GM23338 (cell line): ENCODE measurements around the gene PTPRF.

ENCODE experiments used
- CREB1 ChIP-seq: fragments of 250-450 bp; sonication (Bioruptor Pico); IDR thresholded peaks from 2 replicates; pipeline ENCODE4 v1.5.0; 2020; ENCODE audit warnings: low read depth, mild to moderate bottlenecking, moderate library complexity
- CTCF ChIP-seq, 2 experiments: fragments of 200-600 bp in 1 of 2; sonication (generic) in 1 of 2; conservative IDR thresholded peaks; 2 replicates each; pipeline versions ENCODE4 v1.5.1 to v1.6.1; 2016 to 2017; ENCODE audit warnings: antibody characterized with exemption in 2 of 2, low read depth in 2 of 2, mild to moderate bottlenecking in 2 of 2, moderate library complexity in 1 of 2
- EZH2 ChIP-seq: fragments of 200-600 bp; sonication (generic); IDR thresholded peaks from one replicate; pipeline ENCODE4 v1.8.0; 2017; ENCODE audit warnings: antibody characterized with exemption, mild to moderate bottlenecking, low read depth; ENCODE audit not compliant: unreplicated experiment
- EZH2phosphoT487 ChIP-seq: fragments of 200-600 bp; sonication (generic); IDR thresholded peaks from one replicate; pipeline ENCODE4 v1.8.1; 2018; ENCODE audit warnings: antibody characterized with exemption; ENCODE audit not compliant: unreplicated experiment
- JUNB ChIP-seq: IDR thresholded peaks from one replicate; pipeline ENCODE4 v1.6.1; 2016; ENCODE audit warnings: antibody characterized with exemption; ENCODE audit not compliant: unreplicated experiment
- POLR2AphosphoS5 ChIP-seq: IDR thresholded peaks from 2 replicates; pipeline ENCODE4 v1.6.1; 2016; ENCODE audit warnings: antibody characterized with exemption, low read depth
- REST ChIP-seq: IDR thresholded peaks from one replicate; pipeline ENCODE4 v1.6.1; 2018; ENCODE audit warnings: antibody characterized with exemption; ENCODE audit not compliant: unreplicated experiment
- STAT1 ChIP-seq: IDR thresholded peaks from one replicate; pipeline ENCODE4 v1.6.1; 2016; ENCODE audit warnings: antibody characterized with exemption; ENCODE audit not compliant: unreplicated experiment

- TF ChIP-seq CTCF (conservative IDR thresholded peaks at IDR 0.05; ENCODE audit: low read depth in 2 of 2) (no peak), CREB1 (CRISPR knock-in tag) (no peak), REST (no peak), POLR2AphosphoS5 (no peak), STAT1 (no peak), EZH2 (no peak), EZH2phosphoT487 (no peak), JUNB (no peak)
Measured at GRCh38 chr1:43495204-43495603, 35.5 kb upstream of the PTPRF start.
